Activated CD8-positive, alpha-beta memory T cell treated with anti-CD3 and anti-CD28 coated beads, Interleukin-2, amount 10 ng/mL, durations not matched to agents 7 days and 5 days (primary cell): ENCODE data around the gene MUCL3. TPM values are rescaled to one million over a fixed set of nuclear protein-coding genes. Genes with fewer than 3 reads are reported as not detected.
"Not testable (repeated sequence)": the region's sequence is repeated elsewhere in the genome, so short reads cannot be mapped to it uniquely, and the experiment has no call there.

Source experiments
- ATAC-seq: fragments of 150-1000 bp; cut with Tn5 transposase; one replicate; pipeline ENCODE4 v1.10.0; 2021; ENCODE audit warnings: moderate library complexity
- CTCF ChIA-PET: fragments of 350-600 bp; sonication (Branson Sonifier 250); formaldehyde crosslinking; loops from one replicate; lab custom pipeline; 2021; ENCODE audit warnings: antibody characterized with exemption; lab: Charles Lee
- DNase-seq: peaks from one replicate; pipeline ENCODE4 v3.0.0-alpha.2; 2020
- H3K27ac Mint-ChIP-seq: one replicate; pipeline ENCODE4 v1.8.0; 2021; ENCODE audit warnings: mild to moderate bottlenecking, mixed read lengths
- H3K27me3 Mint-ChIP-seq: one replicate; pipeline ENCODE4 v1.8.0; 2021; ENCODE audit warnings: mixed read lengths
- H3K36me3 Mint-ChIP-seq: one replicate; pipeline ENCODE4 v1.8.0; 2021; ENCODE audit warnings: mild to moderate bottlenecking, mixed read lengths
- H3K4me1 Mint-ChIP-seq: one replicate; pipeline ENCODE4 v1.8.0; 2021; ENCODE audit warnings: mixed read lengths
- H3K4me3 Mint-ChIP-seq: one replicate; pipeline ENCODE4 v1.8.0; 2021; ENCODE audit warnings: mild to moderate bottlenecking, moderate library complexity, mixed read lengths
- H3K9me3 Mint-ChIP-seq: one replicate; pipeline ENCODE4 v1.8.0; 2022; ENCODE audit warnings: low read depth, mixed read lengths
- total RNA-seq, 2 experiments: library from RNA; stranded (reverse); gene quantifications; one replicate each; pipeline ENCODE4 v1.2.3, GENCODE V29; 2021

Gene MUCL3
- total RNA-seq, 2 experiments from 2014 or later, result not detected

- Mint-ChIP-seq H3K36me3 (no peaks in the 10 kb centered on the region), H3K27me3 (no peaks in the 10 kb centered on the region), H3K4me3 (no peak overlapping the region), H3K4me1 (peaks cover 9% of the 10 kb centered on the region), H3K27ac (no peak overlapping the region), H3K9me3 (no peaks in the 10 kb centered on the region)
- CTCF ChIA-PET, result interaction anchor here (0.8 to 1.4 kb wide), 2 partner anchors 14 to 178 kb away, joined by 3 to 5 read pairs; partner anchors contain the start of gene VARS2
- DNase-seq (no peak), ATAC-seq (no peak)
These were observed 39.8 kb upstream of the MUCL3 start for GRCh38 chr6:30900863-30901417.

- CTCF ChIA-PET, result interaction anchor here (0.8 to 1.4 kb wide), 2 partner anchors 13 to 178 kb away, joined by 3 to 5 read pairs; partner anchors contain the start of gene VARS2
- no peak overlapping the region for H3K4me3 Mint-ChIP-seq
- no peaks in the 10 kb centered on the region for H3K9me3 Mint-ChIP-seq
- no peaks in the 10 kb centered on the region for H3K36me3 Mint-ChIP-seq
- peaks cover 9% of the 10 kb centered on the region for H3K4me1 Mint-ChIP-seq
- no peaks in the 10 kb centered on the region for H3K27me3 Mint-ChIP-seq
- H3K27ac Mint-ChIP-seq, result no peak overlapping the region
- no peak for ATAC-seq
- no peak for DNase-seq
These were observed 39.3 kb upstream of the MUCL3 start for GRCh38 chr6:30901436-30901835.

GRCh38 chr6:30902196-30902595, 38.6 kb upstream of the MUCL3 start:
- not testable (repeated sequence) for H3K36me3 Mint-ChIP-seq, H3K27me3 Mint-ChIP-seq, H3K27ac Mint-ChIP-seq, ATAC-seq, DNase-seq, H3K9me3 Mint-ChIP-seq, H3K4me3 Mint-ChIP-seq
- CTCF ChIA-PET, result interaction anchor here (0.7 kb wide), 1 partner anchor 185 kb away, joined by 3 read pairs; no protein-coding TSS in a partner anchor
- H3K4me1 Mint-ChIP-seq, result peaks cover 11% of the 10 kb centered on the region

- no peak for DNase-seq
- H3K36me3 Mint-ChIP-seq, result no peaks in the 10 kb centered on the region
- no peak overlapping the region for H3K27ac Mint-ChIP-seq
- no peaks in the 10 kb centered on the region for H3K9me3 Mint-ChIP-seq
- no peak overlapping the region for H3K4me3 Mint-ChIP-seq
- H3K27me3 Mint-ChIP-seq, result no peaks in the 10 kb centered on the region
- no peak for ATAC-seq
- H3K4me1 Mint-ChIP-seq, result peaks cover 14% of the 10 kb centered on the region
- CTCF ChIA-PET, result no interaction called here
These were observed 38.1 kb upstream of the MUCL3 start for GRCh38 chr6:30902709-30903108.

GRCh38 chr6:30903236-30903635, 37.5 kb upstream of the MUCL3 start:
- DNase-seq, result no peak
- peaks cover 17% of the 10 kb centered on the region for H3K4me1 Mint-ChIP-seq
- H3K36me3 Mint-ChIP-seq, result no peaks in the 10 kb centered on the region
- no peak overlapping the region for H3K4me3 Mint-ChIP-seq
- H3K27ac Mint-ChIP-seq, result no peak overlapping the region
- CTCF ChIA-PET, result interaction anchor here (0.7 to 2.7 kb wide), 2 partner anchors 10 to 151 kb away, joined by 3 to 10 read pairs; partner anchors contain the start of gene VARS2
- H3K27me3 Mint-ChIP-seq, result no peaks in the 10 kb centered on the region
- no peak for ATAC-seq
- H3K9me3 Mint-ChIP-seq, result no peaks in the 10 kb centered on the region

GRCh38 chr6:30907290-30907757, 33.4 kb upstream of the MUCL3 start:
- H3K36me3 Mint-ChIP-seq, H3K9me3 Mint-ChIP-seq, H3K27me3 Mint-ChIP-seq, ATAC-seq, DNase-seq: not testable (repeated sequence)
- peak overlapping the region; percentile 59 for H3K27ac Mint-ChIP-seq
- CTCF ChIA-PET, result interaction anchor here (1.0 to 4.8 kb wide), 9 partner anchors 8 to 281 kb away, joined by 3 to 17 read pairs (median 4); partner anchors contain the start of gene ATAT1
- peak overlapping the region; percentile 97 for H3K4me3 Mint-ChIP-seq
- peaks cover 25% of the 10 kb centered on the region for H3K4me1 Mint-ChIP-seq

GRCh38 chr6:30907758-30908591, 32.8 kb upstream of the MUCL3 start, which contains the start of gene GTF2H4:
Gene GTF2H4 (plus strand): TSS chr6:30908207.
- peak within 1 kb of the TSS; percentile 97 for H3K4me3 Mint-ChIP-seq
- peaks cover 19% of the 10 kb centered on the region for H3K4me1 Mint-ChIP-seq
- peak; percentile 98 for DNase-seq
- CTCF ChIA-PET, result interaction anchor here (1.0 to 4.8 kb wide), 7 partner anchors 8 to 281 kb away, joined by 3 to 17 read pairs (median 5); partner anchors contain the start of gene ATAT1
- H3K27ac Mint-ChIP-seq, result peak within 1 kb of the TSS; percentile 78
- H3K27me3 Mint-ChIP-seq, result no peaks in the 10 kb centered on the region
- ATAC-seq, result peak; percentile 98
- H3K9me3 Mint-ChIP-seq, result no peaks in the 10 kb centered on the region
- peaks cover 5% of the 10 kb centered on the region for H3K36me3 Mint-ChIP-seq

GRCh38 chr6:30908700-30909099, 32.1 kb upstream of the MUCL3 start:
- DNase-seq (no peak), ATAC-seq (no peak)
- Mint-ChIP-seq H3K4me1 (peaks cover 25% of the 10 kb centered on the region), H3K9me3 (no peaks in the 10 kb centered on the region), H3K4me3 (peak overlapping the region; percentile 97), H3K27ac (no peak overlapping the region), H3K27me3 (no peaks in the 10 kb centered on the region), H3K36me3 (peaks cover 5% of the 10 kb centered on the region)
- CTCF ChIA-PET, result interaction anchor here (1.5 to 4.8 kb wide), 2 partner anchors 179 to 218 kb away, joined by 3 to 17 read pairs; no protein-coding TSS in a partner anchor

- not testable (repeated sequence) for H3K36me3 Mint-ChIP-seq, H3K4me3 Mint-ChIP-seq, H3K9me3 Mint-ChIP-seq, DNase-seq, H3K27me3 Mint-ChIP-seq, H3K27ac Mint-ChIP-seq, ATAC-seq
- peaks cover 35% of the 10 kb centered on the region for H3K4me1 Mint-ChIP-seq
- CTCF ChIA-PET, result interaction anchor here (1.0 to 6.9 kb wide), 2 partner anchors 161 to 169 kb away, joined by 3 to 65 read pairs; no protein-coding TSS in a partner anchor
These were observed 30.3 kb upstream of the MUCL3 start for GRCh38 chr6:30910473-30910872.

- peak overlapping the region; percentile 2 for H3K27ac Mint-ChIP-seq
- H3K4me3 Mint-ChIP-seq, result peak overlapping the region; percentile 87
- peaks cover 39% of the 10 kb centered on the region for H3K4me1 Mint-ChIP-seq
- DNase-seq (no peak), ATAC-seq (no peak)
- H3K9me3 Mint-ChIP-seq, result no peaks in the 10 kb centered on the region
- no peaks in the 10 kb centered on the region for H3K27me3 Mint-ChIP-seq
- CTCF ChIA-PET, result interaction anchor here (1.1 to 6.9 kb wide), 15 partner anchors 9 to 430 kb away, joined by 3 to 86 read pairs (median 11); partner anchors contain the start of gene DDR1
- H3K36me3 Mint-ChIP-seq, result peaks cover 5% of the 10 kb centered on the region
These were observed 27.8 kb upstream of the MUCL3 start for GRCh38 chr6:30912746-30913520.

GRCh38 chr6:30913721-30914075, 27.1 kb upstream of the MUCL3 start:
- no peak for ATAC-seq
- no peak for DNase-seq
- Mint-ChIP-seq H3K4me3 (peak overlapping the region; percentile 87), H3K9me3 (no peaks in the 10 kb centered on the region), H3K27me3 (no peaks in the 10 kb centered on the region), H3K36me3 (peaks cover 7% of the 10 kb centered on the region), H3K4me1 (peaks cover 35% of the 10 kb centered on the region), H3K27ac (peak overlapping the region; percentile 54)
- CTCF ChIA-PET, result interaction anchor here (0.5 to 6.9 kb wide), 27 partner anchors 9 to 430 kb away, joined by 3 to 86 read pairs (median 4); partner anchors contain the start of gene DDR1

- peak within 1 kb of the TSS; percentile 87 for H3K4me3 Mint-ChIP-seq
- peaks cover 30% of the 10 kb centered on the region for H3K4me1 Mint-ChIP-seq
- peak within 1 kb of the TSS; percentile 87 for H3K27ac Mint-ChIP-seq
- no peaks in the 10 kb centered on the region for H3K9me3 Mint-ChIP-seq
- DNase-seq (peak; percentile 90), ATAC-seq (peak; percentile 98)
- CTCF ChIA-PET, result interaction anchor here (0.5 to 6.9 kb wide), 32 partner anchors 9 to 431 kb away, joined by 3 to 86 read pairs (median 4); partner anchors contain the start of gene DDR1
- no peaks in the 10 kb centered on the region for H3K27me3 Mint-ChIP-seq
- peaks cover 7% of the 10 kb centered on the region for H3K36me3 Mint-ChIP-seq
These were observed 26.5 kb upstream of the MUCL3 start, which contains the start of gene VARS2 for GRCh38 chr6:30914076-30914853. Gene VARS2 (plus strand): TSS chr6:30914238. CDS start chr6:30914837, 599 bp downstream.
